Transverse colon (tissue), 4 donors: ENCODE data around the gene GRSF1. TPM values are rescaled to one million over a fixed set of nuclear protein-coding genes. Genes with fewer than 3 reads are reported as not detected.

Source experiments
- DNase-seq: peaks from one replicate; pipeline ENCODE4 v3.0.0-alpha.2; 2019
- H3K27ac ChIP-seq, 4 donors: fragments of 200-600 bp; sonication (generic); 2 replicates each; pipeline ENCODE4 v1.5.1; 2016 to 2018; ENCODE audit warnings: inconsistent platforms in 4 of 4
- H3K27me3 ChIP-seq: fragments of 200-600 bp; sonication (generic); 2 replicates; pipeline ENCODE4 v1.5.1; 2017; ENCODE audit warnings: inconsistent platforms
- H3K36me3 ChIP-seq, 4 donors: fragments of 200-600 bp; sonication (generic); 2 replicates each; pipeline ENCODE4 v1.5.1; 2017 to 2019; ENCODE audit warnings: inconsistent platforms in 4 of 4
- H3K4me1 ChIP-seq, 4 donors: fragments of 200-600 bp; sonication (generic); 2 replicates each; pipeline ENCODE4 v1.5.1; 2017 to 2020; ENCODE audit warnings: inconsistent platforms in 4 of 4
- H3K4me3 ChIP-seq, 4 donors: fragments of 200-600 bp; sonication (generic); 1 replicate in 1 of 4; 2 replicates in 3 of 4; pipeline versions ENCODE4 v1.5.1 to v1.6.1; 2017 to 2019; ENCODE audit warnings: inconsistent platforms in 4 of 4
- H3K9me3 ChIP-seq, 2 donors: fragments of 200-600 bp; sonication (generic); 2 replicates each; pipeline ENCODE4 v1.5.1; 2017 to 2019; ENCODE audit warnings: inconsistent platforms in 2 of 2
- EP300 ChIP-seq: sonication (generic); formaldehyde crosslinking; IDR thresholded peaks from one replicate; pipeline ENCODE4 v1.6.1; 2017; ENCODE audit warnings: antibody characterized with exemption, low read depth
- POLR2A ChIP-seq: fragments of 450-650 bp; IDR thresholded peaks from one replicate; pipeline ENCODE4 v1.6.1; 2016; ENCODE audit warnings: antibody characterized with exemption, mild to moderate bottlenecking, moderate library complexity
- POLR2AphosphoS5 ChIP-seq, 3 donors: sonication (generic); formaldehyde crosslinking; IDR thresholded peaks; one replicate each; pipeline ENCODE4 v1.6.1; 2016; ENCODE audit warnings: antibody characterized with exemption in 3 of 3
- WGBS, 2 donors: methylation state at CpG; one replicate each; pipeline ENCODE4 v1.1.5; 2018; ENCODE audit warnings: low coverage in 1 of 2; 5-methylcytosine and 5-hydroxymethylcytosine counted together
- in situ Hi-C, 4 donors: fragments of 200-750 bp; cut with MboI; loops; one replicate each; pipeline versions ENCODE4 v1.15.0 to v1.15.1; 2017; ENCODE audit warnings: low sequenced_read_pairs in 3 of 4, low pct_ligation_motif_present in 1 of 4, low pct_unique_long_range_greater_than_20kb in 1 of 4
- intact Hi-C: fragments of 100-400 bp; cut with DNase I; formaldehyde crosslinking; loops from one replicate; pipeline ENCODE4 v1.15.1; 2023; ENCODE audit warnings: low total_unique reads
- small RNA-seq, 4 donors: library from RNA; depleted of rRNA; stranded (forward); fragments of <200 nt; gene quantifications; one replicate each; pipeline ENCODE3, GENCODE V24; 2016
- total RNA-seq, 4 donors: library from RNA; depleted of rRNA; stranded (reverse); fragments of >200 nt; gene quantifications; one replicate each; pipeline ENCODE4 v1.1.0, GENCODE V29; 2016
- TF ChIP-seq, protein P1 (sequence below), 5 experiments: fragments of 200-600 bp in 3 of 5; fragments of 450-650 bp in 2 of 5; sonication (generic) in 3 of 5; IDR thresholded peaks; 1 replicate in 2 of 5; 2 replicates in 3 of 5; pipeline ENCODE4 v1.5.1; 2016 to 2017; ENCODE audit warnings: antibody characterized with exemption in 5 of 5, inconsistent platforms in 3 of 5, mild to moderate bottlenecking in 2 of 5, moderate library complexity in 1 of 5

Gene GRSF1
- total RNA-seq, 4 donors from 2014 or later = 42.6 to 63.2 (median 60.8) TPM

DNA sequence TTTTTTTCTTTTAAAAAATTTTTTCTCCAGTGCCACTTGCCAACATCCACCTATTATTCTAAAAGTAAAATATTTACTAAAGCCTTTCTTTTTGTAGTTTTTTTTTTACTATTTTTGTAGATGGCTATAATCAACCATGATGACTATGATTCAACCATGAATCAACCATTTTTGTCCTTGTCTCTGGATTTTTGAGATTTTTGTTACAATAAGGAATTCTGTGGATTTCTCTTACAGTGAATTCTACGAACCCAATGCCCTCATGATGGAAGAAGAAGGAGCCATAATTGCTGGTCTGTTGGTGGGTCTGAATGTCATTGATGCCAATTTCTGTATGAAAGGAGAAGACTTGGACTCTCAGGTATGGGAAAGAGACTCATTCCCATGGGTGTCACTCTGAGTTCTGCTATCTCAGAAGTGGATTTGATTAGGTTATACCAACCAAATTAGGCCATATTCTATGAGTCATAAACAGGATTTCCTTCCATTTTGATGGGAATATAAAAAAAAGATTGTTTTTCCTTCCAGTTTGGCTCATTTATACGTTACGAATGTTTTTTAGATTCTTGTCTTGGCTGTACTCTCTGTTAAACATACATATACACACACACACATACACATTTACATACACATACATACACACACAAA lies 71.3 kb downstream of the GRSF1 start:
- Histone ChIP-seq H3K4me3 (no peak overlapping the region), H3K9me3 (no peaks in the 10 kb centered on the region), H3K27ac (no peak overlapping the region), H3K27me3 (no peaks in the 10 kb centered on the region), H3K4me1 (no peaks in the 10 kb centered on the region), H3K36me3 (peaks cover 0 to 26% (median 13%) of the 10 kb centered on the region in 4 donors)
- in situ Hi-C loops (no loop called here), intact Hi-C loops (no loop called here)
- 83 to 95% methylated on average over 3 of the region's 3 CpGs for WGBS, 2 donors
- TF ChIP-seq EP300 (no peak), POLR2A (no peak), POLR2AphosphoS5 (IDR thresholded peaks at IDR 0.05) (no peak)
- TF ChIP-seq, protein P1, sequence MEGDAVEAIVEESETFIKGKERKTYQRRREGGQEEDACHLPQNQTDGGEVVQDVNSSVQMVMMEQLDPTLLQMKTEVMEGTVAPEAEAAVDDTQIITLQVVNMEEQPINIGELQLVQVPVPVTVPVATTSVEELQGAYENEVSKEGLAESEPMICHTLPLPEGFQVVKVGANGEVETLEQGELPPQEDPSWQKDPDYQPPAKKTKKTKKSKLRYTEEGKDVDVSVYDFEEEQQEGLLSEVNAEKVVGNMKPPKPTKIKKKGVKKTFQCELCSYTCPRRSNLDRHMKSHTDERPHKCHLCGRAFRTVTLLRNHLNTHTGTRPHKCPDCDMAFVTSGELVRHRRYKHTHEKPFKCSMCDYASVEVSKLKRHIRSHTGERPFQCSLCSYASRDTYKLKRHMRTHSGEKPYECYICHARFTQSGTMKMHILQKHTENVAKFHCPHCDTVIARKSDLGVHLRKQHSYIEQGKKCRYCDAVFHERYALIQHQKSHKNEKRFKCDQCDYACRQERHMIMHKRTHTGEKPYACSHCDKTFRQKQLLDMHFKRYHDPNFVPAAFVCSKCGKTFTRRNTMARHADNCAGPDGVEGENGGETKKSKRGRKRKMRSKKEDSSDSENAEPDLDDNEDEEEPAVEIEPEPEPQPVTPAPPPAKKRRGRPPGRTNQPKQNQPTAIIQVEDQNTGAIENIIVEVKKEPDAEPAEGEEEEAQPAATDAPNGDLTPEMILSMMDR (IDR thresholded peaks at IDR 0.05) = no peak
- DNase-seq = no peak

Small RNA genes within 50 kb of the gene (small RNA-seq; reads per million reads assigned to genes)
- gene RF00026 = 0 reads per million in 4 donors
- gene RNU6-891P = 0 reads per million in 4 donors

Other genes with a start within 250 kb of the GRSF1 start
- gene AMBN, start 247.6 kb downstream of the GRSF1 start, total RNA-seq = not detected
- gene ENAM, start 211.1 kb downstream of the GRSF1 start, total RNA-seq = not detected
- 1,000 to 10,000 TPM in 1 of 4 donors, 100 to 1,000 TPM in 1, 10 to 100 TPM in 2; 38.2 to 1,497 (median 176) TPM for gene JCHAIN, start 173.4 kb downstream of the GRSF1 start, total RNA-seq
- 10 to 100 TPM in 3 of 4 donors, 1 to 10 TPM in 1; 3.7 to 23.1 (median 19.4) TPM for gene UTP3, start 151.4 kb downstream of the GRSF1 start, total RNA-seq
- 10 to 100 TPM; 39.6 to 93.9 (median 50.8) TPM for gene RUFY3, start 117.9 kb downstream of the GRSF1 start, total RNA-seq
- 10 to 100 TPM in 2 of 4 donors, 1 to 10 TPM in 2; 6.7 to 15.4 (median 11.0) TPM for gene MOB1B, start 62.5 kb upstream of the GRSF1 start, total RNA-seq
- gene DCK, start 153.8 kb upstream of the GRSF1 start, total RNA-seq = 10 to 100 TPM in 3 of 4 donors, 1 to 10 TPM in 1; 6.0 to 18.1 (median 15.9) TPM